CMK (cell line): ENCODE results near the gene LRG1.

ENCODE experiments used
- DNase-seq: peaks from one replicate; pipeline ENCODE4 v3.0.0-alpha.2; 2010; ENCODE audit warnings: low read depth

The LRG1 gene

DNA sequence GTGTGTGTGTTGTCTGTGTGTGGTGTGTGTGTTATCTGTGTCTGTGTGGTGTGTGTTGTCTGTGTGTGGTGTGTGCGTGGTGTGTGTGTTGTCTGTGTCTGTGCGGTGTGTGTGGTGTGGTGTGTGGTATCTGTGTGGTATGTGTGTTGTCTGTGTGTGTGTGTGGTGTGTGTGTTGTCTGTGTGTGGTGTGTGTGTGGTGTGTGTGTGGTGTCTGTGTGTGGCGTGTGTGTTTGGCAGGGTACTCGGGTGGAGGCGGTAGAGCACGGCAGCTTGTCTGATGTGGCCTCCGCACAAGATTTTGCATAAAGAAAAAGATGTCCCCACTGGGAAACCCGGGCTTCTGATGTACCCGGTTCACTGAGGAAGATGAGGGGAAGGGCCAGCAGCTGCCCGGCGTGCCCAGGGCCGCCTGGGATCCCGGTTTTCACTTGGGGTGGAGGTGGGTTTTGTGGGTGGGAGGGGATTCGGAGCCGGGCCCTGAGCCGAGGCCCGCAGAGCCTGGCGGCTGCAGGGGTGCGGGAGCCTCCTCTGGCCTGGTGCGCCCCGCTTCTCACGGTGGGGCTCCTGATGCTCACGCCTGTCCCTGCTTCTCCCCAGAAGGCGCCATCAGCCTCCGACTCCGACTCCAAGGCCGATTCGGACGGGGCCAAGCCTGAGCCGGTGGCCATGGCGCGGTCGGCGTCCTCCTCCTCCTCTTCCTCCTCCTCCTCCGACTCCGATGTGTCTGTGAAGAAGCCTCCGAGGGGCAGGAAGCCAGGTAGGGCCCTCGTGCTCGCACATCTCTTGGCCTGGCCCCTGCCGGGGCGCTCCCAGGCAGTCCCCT lies 46.5 kb downstream of the LRG1 start:
- DNase-seq, result no peak

DNA sequence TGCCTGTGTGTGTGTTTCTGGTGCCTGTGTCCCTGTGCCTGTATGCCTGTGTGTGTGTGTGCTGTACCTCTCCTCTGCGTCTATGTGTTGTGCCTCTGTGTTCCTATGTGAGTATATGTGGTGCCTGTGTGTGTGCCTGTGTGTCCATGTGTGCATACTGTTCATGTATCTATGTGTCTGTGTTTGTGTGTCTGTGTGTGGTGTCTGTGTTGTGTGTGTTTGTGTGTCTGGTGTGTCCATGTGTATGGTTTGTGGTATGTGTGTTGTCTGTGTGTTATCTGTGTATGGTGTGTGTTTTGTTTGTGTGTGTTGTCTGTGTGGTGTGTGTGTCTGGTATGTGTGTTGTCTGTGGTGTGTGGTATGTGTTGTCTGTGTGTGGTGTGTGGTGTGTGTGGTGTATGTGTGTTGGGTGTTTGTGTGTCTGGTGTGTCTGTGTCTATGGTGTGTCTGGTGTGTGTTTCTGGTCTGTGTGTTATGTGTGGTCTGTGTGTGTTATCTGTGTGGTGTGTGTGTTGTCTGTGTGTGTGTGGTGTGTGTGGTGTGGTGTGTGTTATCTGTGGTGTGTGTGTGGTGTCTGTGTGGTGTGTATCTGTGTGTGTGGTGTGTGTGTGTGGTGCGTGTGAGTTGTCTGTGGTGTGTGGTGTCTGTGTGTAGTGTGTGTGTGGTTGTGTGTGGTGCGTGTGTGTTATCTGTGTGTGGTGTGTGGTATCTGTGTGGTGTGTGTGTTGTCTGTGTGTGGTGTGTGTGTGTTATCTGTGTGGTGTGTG lies 47.3 kb downstream of the LRG1 start:
- DNase-seq, result no peak

DNA sequence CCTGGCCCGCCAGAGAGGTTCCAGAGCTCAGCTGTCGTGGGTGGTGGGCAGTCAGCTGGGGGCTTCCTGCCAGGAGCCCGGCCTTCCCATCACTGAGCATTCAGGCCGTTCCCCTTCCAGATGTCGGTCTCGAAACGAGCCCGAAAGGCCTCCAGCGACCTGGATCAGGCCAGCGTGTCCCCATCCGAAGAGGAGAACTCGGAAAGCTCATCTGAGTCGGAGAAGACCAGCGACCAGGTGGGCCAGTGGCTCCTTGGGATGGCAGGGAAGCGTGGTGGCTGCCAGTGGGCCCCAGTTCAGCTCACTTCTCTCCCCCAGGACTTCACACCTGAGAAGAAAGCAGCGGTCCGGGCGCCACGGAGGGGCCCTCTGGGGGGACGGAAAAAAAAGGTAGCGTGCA lies 48.4 kb downstream of the LRG1 start:
- no peak for DNase-seq

DNA sequence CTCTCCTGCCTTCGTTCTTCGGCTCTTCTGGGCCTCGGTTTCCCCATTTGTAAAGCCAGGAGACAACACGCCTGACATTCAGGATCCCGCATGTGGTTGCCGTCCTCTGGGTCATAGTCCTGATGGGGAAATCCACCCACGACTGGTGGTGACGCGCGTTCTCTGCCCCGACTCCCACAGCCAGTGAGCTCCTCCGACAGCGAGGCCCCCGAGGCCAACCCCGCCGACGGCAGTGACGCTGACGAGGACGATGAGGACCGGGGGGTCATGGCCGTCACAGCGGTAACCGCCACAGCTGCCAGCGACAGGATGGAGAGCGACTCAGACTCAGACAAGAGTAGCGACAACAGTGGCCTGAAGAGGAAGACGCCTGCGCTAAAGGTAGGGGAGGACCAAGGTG lies 51.3 kb downstream of the LRG1 start:
- DNase-seq, result no peak

DNA sequence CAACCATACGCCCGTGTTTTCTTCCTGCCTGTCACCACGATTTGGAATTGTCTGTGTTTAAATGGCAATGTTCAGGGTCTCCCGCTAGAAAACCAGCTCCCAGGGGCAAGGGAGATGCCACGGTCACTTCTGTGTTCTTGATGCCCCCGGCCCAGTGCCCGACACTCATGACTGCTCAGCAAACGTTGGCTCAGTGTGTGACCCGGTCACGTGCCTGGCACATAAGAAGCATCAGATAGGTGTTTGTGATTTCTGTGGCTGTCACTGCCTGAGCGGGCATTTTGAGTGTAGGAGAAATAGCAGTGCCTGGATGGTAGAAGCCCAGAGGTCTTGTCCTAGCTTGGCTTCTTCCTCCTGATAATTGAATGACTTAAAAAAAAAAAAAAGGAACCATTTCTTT lies 52.3 kb downstream of the LRG1 start:
- no peak for DNase-seq
